ENCODE measurements around the gene NCK1.

DNA sequence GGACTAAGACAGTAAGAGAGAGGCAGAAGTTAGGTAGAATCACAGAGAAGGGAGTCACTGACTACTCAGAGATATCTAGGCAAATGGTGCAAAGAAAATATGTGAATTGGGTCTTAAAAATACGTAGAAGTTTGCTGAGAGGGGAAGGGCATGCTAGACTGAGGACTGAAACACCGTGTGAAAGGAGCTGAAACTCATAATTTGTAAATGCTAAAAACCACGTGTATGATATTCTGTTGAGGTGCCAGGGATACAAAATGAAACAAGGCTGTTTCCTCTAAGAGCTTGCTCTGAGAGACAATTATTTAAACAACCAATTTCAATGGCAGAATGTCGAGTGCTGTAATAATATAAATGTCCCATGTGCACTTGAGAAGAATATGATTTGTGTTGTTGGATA, 47.2 kb downstream of the NCK1 start:
- TF ChIP-seq, protein P1, sequence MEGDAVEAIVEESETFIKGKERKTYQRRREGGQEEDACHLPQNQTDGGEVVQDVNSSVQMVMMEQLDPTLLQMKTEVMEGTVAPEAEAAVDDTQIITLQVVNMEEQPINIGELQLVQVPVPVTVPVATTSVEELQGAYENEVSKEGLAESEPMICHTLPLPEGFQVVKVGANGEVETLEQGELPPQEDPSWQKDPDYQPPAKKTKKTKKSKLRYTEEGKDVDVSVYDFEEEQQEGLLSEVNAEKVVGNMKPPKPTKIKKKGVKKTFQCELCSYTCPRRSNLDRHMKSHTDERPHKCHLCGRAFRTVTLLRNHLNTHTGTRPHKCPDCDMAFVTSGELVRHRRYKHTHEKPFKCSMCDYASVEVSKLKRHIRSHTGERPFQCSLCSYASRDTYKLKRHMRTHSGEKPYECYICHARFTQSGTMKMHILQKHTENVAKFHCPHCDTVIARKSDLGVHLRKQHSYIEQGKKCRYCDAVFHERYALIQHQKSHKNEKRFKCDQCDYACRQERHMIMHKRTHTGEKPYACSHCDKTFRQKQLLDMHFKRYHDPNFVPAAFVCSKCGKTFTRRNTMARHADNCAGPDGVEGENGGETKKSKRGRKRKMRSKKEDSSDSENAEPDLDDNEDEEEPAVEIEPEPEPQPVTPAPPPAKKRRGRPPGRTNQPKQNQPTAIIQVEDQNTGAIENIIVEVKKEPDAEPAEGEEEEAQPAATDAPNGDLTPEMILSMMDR (IDR thresholded peaks at IDR 0.05; ENCODE audit: low read length) = no peak
- no peak for TF ChIP-seq EZH2 (IDR thresholded peaks at IDR 0.05; ENCODE audit: borderline replicate concordance, low read length)
